ENCODE data around the gene CRIM1.

Gene CRIM1

GRCh38 chr2:36568516-36569246 lies 213.1 kb downstream of the CRIM1 start:
- Histone ChIP-seq H4K20me1 (ENCODE audit: insufficient read depth, low read length, poor library complexity, severe bottlenecking) (no peaks in the 10 kb centered on the region), H3K9me3 (ENCODE audit: insufficient read depth, low read depth, low read length) (no peaks in the 10 kb centered on the region), H3K9ac (ENCODE audit: low read depth, low read length, poor library complexity, severe bottlenecking) (no peak overlapping the region), H3K4me1 (ENCODE audit: insufficient read depth, low read length, poor library complexity, severe bottlenecking) (peaks cover 6% of the 10 kb centered on the region), H3K27me3 (ENCODE audit: insufficient read depth, low read length, poor library complexity, severe bottlenecking) (no peaks in the 10 kb centered on the region), H3K4me2 (ENCODE audit: low read depth, low read length, poor library complexity, severe bottlenecking) (no peak overlapping the region), H3K9me2 (replicated peaks; ENCODE audit: low read depth, low read length) (no peaks in the 10 kb centered on the region), H3K4me3 (ENCODE audit: low read length, poor library complexity, severe bottlenecking) (no peak overlapping the region), H3F3A (ENCODE audit: low read depth) (no peaks in the 10 kb centered on the region), H2AFZ (ENCODE audit: low read length) (no peak overlapping the region), H3K79me2 (ENCODE audit: insufficient read depth, low read length) (no peaks in the 10 kb centered on the region; the same call in 1 of the 2 replicates), H3K36me3 (ENCODE audit: insufficient read depth, low read length) (peaks cover 35% of the 10 kb centered on the region; the same call in 1 of the 2 replicates)
- TF ChIP-seq CTCF (conservative IDR thresholded peaks at IDR 0.05; ENCODE audit: low read length), result no peak
- TF ChIP-seq EZH2phosphoT487 (IDR thresholded peaks at IDR 0.05; ENCODE audit: borderline replicate concordance), result no peak

- Histone ChIP-seq H3K4me2 (ENCODE audit: low read depth, low read length, poor library complexity, severe bottlenecking) (no peak overlapping the region), H3K79me2 (ENCODE audit: insufficient read depth, low read length) (no peaks in the 10 kb centered on the region; the same call in 1 of the 2 replicates)
Measured at GRCh38 chr2:36569267-36569856, 213.8 kb downstream of the CRIM1 start.

GRCh38 chr2:36570416-36570815 lies 214.8 kb downstream of the CRIM1 start:
- H3K27me3 ChIP-seq (ENCODE audit: insufficient read depth, low read length, poor library complexity, severe bottlenecking), result no peaks in the 10 kb centered on the region
- no peak overlapping the region for H3K4me2 ChIP-seq (ENCODE audit: low read depth, low read length, poor library complexity, severe bottlenecking)
- H3K9me3 ChIP-seq (ENCODE audit: insufficient read depth, low read depth, low read length), result no peaks in the 10 kb centered on the region
- H3F3A ChIP-seq (ENCODE audit: low read depth), result no peaks in the 10 kb centered on the region
- TF ChIP-seq EZH2phosphoT487 (IDR thresholded peaks at IDR 0.05; ENCODE audit: borderline replicate concordance) (no peak), CTCF (conservative IDR thresholded peaks at IDR 0.05; ENCODE audit: low read length) (no peak)
- H2AFZ ChIP-seq (ENCODE audit: low read length), result no peak overlapping the region
- no peak overlapping the region for H3K9ac ChIP-seq (ENCODE audit: low read depth, low read length, poor library complexity, severe bottlenecking)
- peaks cover 37% of the 10 kb centered on the region; the same call in 1 of the 2 replicates for H3K36me3 ChIP-seq (ENCODE audit: insufficient read depth, low read length)
- no peak overlapping the region for H3K4me3 ChIP-seq (ENCODE audit: low read length, poor library complexity, severe bottlenecking)
- peaks cover 6% of the 10 kb centered on the region for H3K4me1 ChIP-seq (ENCODE audit: insufficient read depth, low read length, poor library complexity, severe bottlenecking)
- no peaks in the 10 kb centered on the region; the same call in 1 of the 2 replicates for H3K79me2 ChIP-seq (ENCODE audit: insufficient read depth, low read length)
- H3K9me2 ChIP-seq (replicated peaks; ENCODE audit: low read depth, low read length), result no peaks in the 10 kb centered on the region
- H4K20me1 ChIP-seq (ENCODE audit: insufficient read depth, low read length, poor library complexity, severe bottlenecking), result peaks cover 3% of the 10 kb centered on the region

More at GRCh38 chr2:36569267-36569856, 213.8 kb downstream of the CRIM1 start:
- TF ChIP-seq CTCF (conservative IDR thresholded peaks at IDR 0.05; ENCODE audit: low read length) (no peak), EZH2phosphoT487 (IDR thresholded peaks at IDR 0.05; ENCODE audit: borderline replicate concordance) (no peak)
- no peak overlapping the region for H2AFZ ChIP-seq (ENCODE audit: low read length)
- H3K9me3 ChIP-seq (ENCODE audit: insufficient read depth, low read depth, low read length), result no peaks in the 10 kb centered on the region
- no peak overlapping the region for H3K9ac ChIP-seq (ENCODE audit: low read depth, low read length, poor library complexity, severe bottlenecking)
- no peak overlapping the region for H3K4me3 ChIP-seq (ENCODE audit: low read length, poor library complexity, severe bottlenecking)
- H3K36me3 ChIP-seq (ENCODE audit: insufficient read depth, low read length), result peaks cover 35% of the 10 kb centered on the region; the same call in 1 of the 2 replicates
- H3F3A ChIP-seq (ENCODE audit: low read depth), result no peaks in the 10 kb centered on the region
- H3K27me3 ChIP-seq (ENCODE audit: insufficient read depth, low read length, poor library complexity, severe bottlenecking), result no peaks in the 10 kb centered on the region
- no peaks in the 10 kb centered on the region for H3K9me2 ChIP-seq (replicated peaks; ENCODE audit: low read depth, low read length)
- H3K4me1 ChIP-seq (ENCODE audit: insufficient read depth, low read length, poor library complexity, severe bottlenecking), result peaks cover 6% of the 10 kb centered on the region
- H4K20me1 ChIP-seq (ENCODE audit: insufficient read depth, low read length, poor library complexity, severe bottlenecking), result peaks cover 3% of the 10 kb centered on the region

Measured in Loucy (cell line).